Prostate gland (tissue), 2 donors: ENCODE measurements around the gene BANF1.

Experiments used
- CTCF ChIP-seq, 4 experiments: fragments of 200-600 bp in 2 of 4; fragments of 450-650 bp in 2 of 4; sonication (generic) in 2 of 4; IDR thresholded peaks; 1 replicate in 3 of 4; 2 replicates in 1 of 4; pipeline ENCODE4 v1.5.1; 2016 to 2019; ENCODE audit warnings: antibody characterized with exemption in 4 of 4, mild to moderate bottlenecking in 2 of 4, moderate library complexity in 2 of 4
- POLR2A ChIP-seq: fragments of 450-650 bp; IDR thresholded peaks from one replicate; pipeline ENCODE4 v1.6.1; 2016; ENCODE audit warnings: antibody characterized with exemption, mild to moderate bottlenecking
- POLR2AphosphoS5 ChIP-seq: sonication (generic); formaldehyde crosslinking; IDR thresholded peaks from one replicate; pipeline ENCODE4 v1.6.1; 2017; ENCODE audit warnings: antibody characterized with exemption

DNA sequence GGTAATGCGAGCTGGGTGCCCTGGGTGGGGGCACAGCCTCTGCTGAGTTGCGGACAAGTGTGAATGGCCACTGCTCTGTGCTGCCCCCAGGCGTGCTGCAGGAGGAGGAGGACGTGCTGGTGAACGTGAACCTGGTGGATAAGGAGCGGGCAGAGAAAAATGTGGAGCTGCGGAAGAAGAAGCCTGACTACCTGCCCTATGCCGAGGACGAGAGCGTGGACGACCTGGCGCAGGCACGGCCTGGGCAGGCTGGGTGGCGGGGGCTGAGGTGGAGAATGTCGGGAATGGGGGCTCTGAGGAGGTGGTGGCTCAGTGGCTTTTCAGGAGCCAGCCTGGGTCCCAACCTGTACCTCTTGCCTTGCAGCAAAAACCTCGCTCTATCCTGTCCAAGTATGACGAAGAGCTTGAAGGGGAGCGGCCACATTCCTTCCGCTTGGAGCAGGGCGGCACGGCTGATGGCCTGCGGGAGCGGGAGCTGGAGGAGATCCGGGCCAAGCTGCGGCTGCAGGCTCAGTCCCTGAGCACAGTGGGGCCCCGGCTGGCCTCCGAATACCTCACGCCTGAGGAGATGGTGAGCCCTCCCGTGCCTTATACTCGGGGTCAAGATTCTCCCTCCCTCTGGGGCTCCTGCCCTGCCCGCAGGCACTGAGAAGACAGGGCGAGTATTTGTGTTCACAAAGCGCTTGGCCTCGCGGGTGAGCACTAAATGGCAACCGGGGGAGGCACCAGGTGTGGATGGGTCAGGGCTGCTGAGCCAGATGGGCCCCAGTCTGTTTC lies 36.1 kb upstream of the BANF1 start:
- no peak for TF ChIP-seq CTCF (IDR thresholded peaks at IDR 0.05)
- TF ChIP-seq POLR2AphosphoS5, result no peak
- TF ChIP-seq POLR2A, result no peak
